Measurements from ENCODE around the gene U2SURP.
"Not testable (repeated sequence)": the region's sequence is repeated elsewhere in the genome, so short reads cannot be mapped to it uniquely, and the experiment has no call there.

U2SURP gene

DNA sequence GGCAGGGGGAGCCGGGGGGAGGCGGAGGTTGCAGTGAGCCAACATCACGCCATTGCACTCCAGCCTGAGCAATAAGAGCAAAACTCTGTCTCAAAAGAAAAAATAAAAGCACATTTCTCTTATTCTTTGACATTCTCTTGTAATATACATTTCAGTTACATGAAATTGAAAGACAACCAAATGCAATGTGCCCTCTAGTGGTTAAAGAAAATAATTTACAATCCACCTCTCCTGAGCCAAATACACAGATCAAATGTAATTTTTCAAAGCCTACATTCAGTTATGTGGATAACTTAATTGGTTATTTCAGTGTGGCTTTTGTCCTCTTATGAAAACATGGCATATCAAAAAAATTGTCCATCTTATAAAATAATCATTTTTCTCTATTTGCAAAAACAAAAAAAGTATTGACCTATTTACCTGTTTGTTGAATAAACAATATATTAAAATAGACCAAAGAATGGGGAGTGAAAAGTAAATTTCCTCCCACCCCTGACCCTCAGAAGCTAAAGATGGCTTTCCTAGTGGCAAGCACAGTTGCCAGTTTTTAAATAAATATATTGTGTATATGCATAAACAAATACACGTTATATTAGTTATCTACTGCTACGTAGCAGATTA, 14.2 kb upstream of the U2SURP start:
- TF ChIP-seq, protein P1, sequence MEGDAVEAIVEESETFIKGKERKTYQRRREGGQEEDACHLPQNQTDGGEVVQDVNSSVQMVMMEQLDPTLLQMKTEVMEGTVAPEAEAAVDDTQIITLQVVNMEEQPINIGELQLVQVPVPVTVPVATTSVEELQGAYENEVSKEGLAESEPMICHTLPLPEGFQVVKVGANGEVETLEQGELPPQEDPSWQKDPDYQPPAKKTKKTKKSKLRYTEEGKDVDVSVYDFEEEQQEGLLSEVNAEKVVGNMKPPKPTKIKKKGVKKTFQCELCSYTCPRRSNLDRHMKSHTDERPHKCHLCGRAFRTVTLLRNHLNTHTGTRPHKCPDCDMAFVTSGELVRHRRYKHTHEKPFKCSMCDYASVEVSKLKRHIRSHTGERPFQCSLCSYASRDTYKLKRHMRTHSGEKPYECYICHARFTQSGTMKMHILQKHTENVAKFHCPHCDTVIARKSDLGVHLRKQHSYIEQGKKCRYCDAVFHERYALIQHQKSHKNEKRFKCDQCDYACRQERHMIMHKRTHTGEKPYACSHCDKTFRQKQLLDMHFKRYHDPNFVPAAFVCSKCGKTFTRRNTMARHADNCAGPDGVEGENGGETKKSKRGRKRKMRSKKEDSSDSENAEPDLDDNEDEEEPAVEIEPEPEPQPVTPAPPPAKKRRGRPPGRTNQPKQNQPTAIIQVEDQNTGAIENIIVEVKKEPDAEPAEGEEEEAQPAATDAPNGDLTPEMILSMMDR (IDR thresholded peaks at IDR 0.05; ENCODE audit: low read depth, low read length, missing control alignments) = peak; percentile 51
- H3K4me3 ChIP-seq (ENCODE audit: low read depth, low read length) = no peak overlapping the region
- DNase-seq (ENCODE audit: low read depth) = no peak

GRCh38 chr3:142987707-142988106, 13.7 kb upstream of the U2SURP start:
- TF ChIP-seq, protein P1 (IDR thresholded peaks at IDR 0.05; ENCODE audit: low read depth, low read length, missing control alignments) = no peak

DNA sequence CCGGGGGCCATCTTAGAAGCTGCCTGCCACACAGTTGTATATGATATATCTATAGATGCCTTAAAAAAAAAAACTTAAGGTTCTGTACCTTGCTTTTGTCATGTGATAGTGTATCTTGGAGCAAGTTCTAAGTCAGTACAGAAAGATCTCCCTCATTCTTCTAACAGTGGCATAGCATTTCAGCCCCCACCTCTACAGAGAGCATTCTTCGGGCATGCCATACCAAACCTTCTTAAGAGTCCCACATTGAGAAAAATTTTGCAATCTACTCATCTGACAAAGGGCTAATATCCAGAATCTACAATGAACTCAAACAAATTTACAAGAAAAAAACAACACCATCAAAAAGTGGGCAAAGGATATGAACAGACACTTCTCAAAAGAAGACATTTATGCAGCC, 13.1 kb upstream of the U2SURP start:
- H3K4me3 ChIP-seq (ENCODE audit: low read depth, low read length); DNase-seq (ENCODE audit: low read depth): not testable (repeated sequence)

More at GRCh38 chr3:142987707-142988106, 13.7 kb upstream of the U2SURP start:
- no peak for DNase-seq (ENCODE audit: low read depth)
- H3K4me3 ChIP-seq (ENCODE audit: low read depth, low read length) = no peak overlapping the region

DNA sequence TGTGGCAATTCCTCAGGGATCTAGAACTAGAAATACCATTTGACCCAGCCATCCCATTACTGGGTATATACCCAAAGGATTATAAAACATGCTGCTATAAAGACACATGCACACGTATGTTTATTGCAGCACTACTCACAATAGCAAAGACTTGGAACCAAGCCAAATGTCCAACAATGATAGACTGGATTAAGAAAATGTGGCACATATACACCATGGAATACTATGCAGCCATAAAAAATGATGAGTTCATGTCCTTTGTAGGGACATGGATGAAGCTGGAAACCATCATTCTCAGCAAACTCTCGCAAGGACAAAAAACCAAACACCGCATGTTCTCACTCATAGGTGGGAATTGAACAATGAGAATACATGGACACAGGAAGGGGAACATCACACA, 12.5 kb upstream of the U2SURP start:
- DNase-seq (ENCODE audit: low read depth); H3K4me3 ChIP-seq (ENCODE audit: low read depth, low read length): not testable (repeated sequence)

- no peak overlapping the region for H3K4me3 ChIP-seq (ENCODE audit: low read depth, low read length)
- TF ChIP-seq, protein P1 (IDR thresholded peaks at IDR 0.05; ENCODE audit: low read depth, low read length, missing control alignments) = no peak
- no peak for DNase-seq (ENCODE audit: low read depth)
These were observed 10.6 kb upstream of the U2SURP start for GRCh38 chr3:142990721-142991120.

DNA sequence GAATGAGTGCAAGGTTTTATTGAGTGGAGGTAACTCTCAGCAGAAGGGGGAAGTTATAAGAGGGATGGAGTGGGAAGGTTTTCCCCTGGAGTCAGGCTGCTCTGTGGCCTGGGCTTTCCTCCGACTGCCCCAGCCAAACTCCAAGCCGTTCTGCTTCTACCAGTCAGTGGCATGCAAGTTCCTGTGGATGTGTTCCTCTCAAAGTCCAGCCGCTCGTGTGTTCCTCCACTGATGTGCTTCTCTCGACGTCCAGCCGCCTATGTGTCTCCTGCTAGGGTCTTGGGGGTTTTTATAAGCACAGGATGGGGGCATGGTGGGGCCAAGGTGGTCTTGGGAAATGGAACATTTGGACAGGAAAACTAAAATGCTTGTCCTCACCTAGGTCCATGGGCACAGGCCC, 9.0 kb upstream of the U2SURP start:
- TF ChIP-seq, protein P1 (IDR thresholded peaks at IDR 0.05; ENCODE audit: low read depth, low read length, missing control alignments) = no peak
- no peak overlapping the region for H3K4me3 ChIP-seq (ENCODE audit: low read depth, low read length)
- no peak for DNase-seq (ENCODE audit: low read depth)

GRCh38 chr3:142993958-142994442, 7.4 kb upstream of the U2SURP start:
- DNase-seq (ENCODE audit: low read depth) = no peak
- TF ChIP-seq, protein P1 (IDR thresholded peaks at IDR 0.05; ENCODE audit: low read depth, low read length, missing control alignments) = peak; percentile 57
- H3K4me3 ChIP-seq (ENCODE audit: low read depth, low read length) = no peak overlapping the region

DNA sequence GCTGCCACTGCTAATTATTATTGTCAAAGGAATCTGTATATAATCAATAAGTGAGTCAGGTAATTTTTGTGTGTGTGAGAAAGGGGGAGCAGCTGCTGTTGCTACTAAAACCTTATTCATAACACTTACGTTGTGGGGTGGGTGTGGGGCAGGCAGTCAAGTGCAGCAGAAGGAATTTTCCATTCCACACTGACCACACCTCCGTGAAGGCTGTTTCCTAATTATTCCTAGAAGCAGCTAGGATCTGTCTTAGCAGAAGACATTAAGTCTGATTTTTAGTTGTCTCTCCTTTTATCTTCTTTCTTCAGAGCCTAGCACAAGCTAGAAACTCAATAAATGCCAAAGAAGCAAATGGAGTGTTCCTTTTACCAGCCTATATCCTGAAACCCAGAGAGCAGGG, 4.0 kb upstream of the U2SURP start:
- no peak overlapping the region for H3K4me3 ChIP-seq (ENCODE audit: low read depth, low read length)
- no peak for DNase-seq (ENCODE audit: low read depth)
- TF ChIP-seq, protein P1 (IDR thresholded peaks at IDR 0.05; ENCODE audit: low read depth, low read length, missing control alignments) = no peak

Measured in GM12864 (cell line).